ENCODE measurements around the gene PAPLN. TPM values are rescaled to one million over a fixed set of nuclear protein-coding genes. Genes with fewer than 3 reads are reported as not detected.
A peak's percentile ranks its signal among the peaks of the same experiment; 100 is the strongest.
"Not testable (repeated sequence)": the region's sequence is repeated elsewhere in the genome, so short reads cannot be mapped to it uniquely, and the experiment has no call there.

The PAPLN gene
- total RNA-seq, 1 donor from 2014 or later: 58.0 TPM

DNA sequence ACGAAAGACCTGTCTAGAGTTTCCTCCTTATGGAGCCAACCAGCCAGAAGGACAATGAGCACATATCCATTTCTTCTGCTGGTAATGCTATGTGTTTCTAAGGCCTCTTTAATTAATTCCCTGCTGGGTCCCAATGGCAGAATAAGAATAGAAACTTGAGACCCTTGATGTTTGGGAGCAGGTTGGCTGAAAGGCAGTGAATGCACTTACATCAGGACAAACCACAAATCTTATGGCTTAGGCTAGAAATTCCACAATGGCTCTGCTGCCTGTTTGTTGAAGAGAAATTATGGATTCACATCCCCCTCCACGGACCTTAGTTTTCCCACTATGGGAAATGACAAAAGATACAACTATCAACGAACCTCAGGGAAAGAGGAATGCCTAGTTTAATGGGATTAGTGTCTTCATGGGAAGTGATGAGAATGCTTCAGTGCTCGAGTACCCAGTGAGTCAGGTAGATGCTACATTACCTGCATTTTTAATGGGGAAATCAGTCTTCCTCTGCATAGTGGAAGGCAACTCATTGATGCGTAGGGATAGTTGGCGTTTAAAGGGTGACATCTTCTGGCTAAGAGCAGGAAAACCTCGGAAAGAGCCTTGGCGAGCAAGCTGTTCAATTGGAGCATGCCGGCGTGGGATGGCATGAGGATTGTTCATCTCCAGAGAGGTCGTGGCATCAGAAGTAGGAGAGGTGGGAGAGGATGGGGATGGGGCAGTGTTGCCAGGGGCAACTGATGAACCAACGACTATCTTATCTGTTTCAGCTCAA lies 46.5 kb downstream of the PAPLN start:
- no peak for DNase-seq (ENCODE audit: extremely low read depth, low read depth, low spot score)

DNA sequence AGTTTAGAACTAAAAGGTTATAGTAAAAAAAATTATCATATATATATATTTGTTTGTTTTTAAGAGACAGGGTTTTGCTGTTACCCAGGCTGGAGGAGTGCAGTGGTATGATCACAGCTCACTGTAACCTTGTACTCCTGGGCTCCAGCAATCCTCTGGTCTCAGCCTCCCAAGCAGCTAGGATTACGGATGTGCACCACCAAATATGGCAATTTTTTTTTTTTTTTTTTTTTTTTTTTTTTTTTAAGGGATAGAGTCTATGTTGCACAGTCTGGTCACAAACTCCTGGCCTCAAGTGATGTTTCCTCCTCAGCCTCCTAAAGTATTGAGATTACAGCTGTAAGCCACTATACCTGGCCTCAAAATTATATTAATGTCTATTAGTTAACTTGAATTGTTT lies 48.7 kb downstream of the PAPLN start:
- DNase-seq (ENCODE audit: extremely low read depth, low read depth, low spot score): no peak

DNA sequence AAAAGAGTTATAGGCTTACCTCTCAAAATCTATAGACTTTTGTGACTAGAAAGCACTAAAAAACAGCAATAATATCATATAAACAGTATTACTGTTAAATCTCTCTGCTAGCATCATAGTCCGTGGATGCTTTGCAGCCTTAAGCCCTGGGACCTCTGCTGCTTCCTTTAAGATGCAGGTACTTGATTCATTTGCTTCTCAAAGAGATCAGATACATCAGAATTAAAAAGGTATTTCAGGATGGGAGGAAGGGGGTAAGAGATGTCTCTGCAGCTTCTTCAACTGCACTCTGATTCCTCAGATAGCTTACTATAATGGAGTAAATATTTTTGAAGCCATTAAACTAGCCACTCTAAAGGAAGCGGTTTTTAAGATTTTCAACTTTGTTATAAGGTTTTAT lies 49.3 kb downstream of the PAPLN start:
- DNase-seq (ENCODE audit: extremely low read depth, low read depth, low spot score): no peak

- no peak for DNase-seq (ENCODE audit: extremely low read depth, low read depth, low spot score)
These were observed 49.8 kb downstream of the PAPLN start for GRCh38 chr14:73287071-73287470.

DNA sequence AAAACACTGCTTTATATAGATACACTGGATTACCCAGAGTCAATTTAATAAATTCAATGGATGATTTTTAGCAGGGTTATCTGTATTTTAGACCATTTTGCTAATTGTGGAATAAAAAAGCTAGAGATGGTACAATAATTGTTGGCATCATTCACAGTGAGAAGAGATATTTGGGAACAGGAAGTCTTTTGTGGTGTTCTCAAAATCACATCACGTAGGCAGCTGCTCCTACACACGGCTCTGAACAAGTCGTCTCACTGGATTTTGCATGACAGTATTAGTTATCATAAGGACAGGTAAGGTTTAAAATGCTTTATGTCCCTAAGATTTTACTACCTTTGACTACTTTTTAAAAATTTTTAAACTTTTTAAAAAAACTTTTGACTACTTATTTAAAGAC lies 52.0 kb downstream of the PAPLN start:
- DNase-seq (ENCODE audit: extremely low read depth, low read depth, low spot score): no peak

DNA sequence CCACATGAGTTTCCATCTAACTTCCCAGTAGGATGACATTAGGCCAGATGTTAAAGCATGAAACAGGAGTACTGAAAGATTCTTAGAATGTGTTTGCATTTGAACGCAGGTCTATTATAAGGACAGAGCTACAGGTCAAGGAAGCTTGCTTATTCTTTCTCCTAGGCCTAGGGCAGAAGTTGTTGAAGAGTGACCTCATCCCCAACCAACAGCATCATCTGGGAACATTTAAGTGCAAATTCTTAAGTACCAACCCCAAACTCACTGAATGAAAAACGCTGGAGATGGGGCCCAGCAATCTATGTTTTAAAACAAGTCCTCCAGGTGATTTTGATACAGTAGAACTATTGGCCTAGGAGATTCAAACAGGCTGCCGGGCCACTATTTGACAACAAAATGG lies 52.4 kb downstream of the PAPLN start:
- no peak for DNase-seq (ENCODE audit: extremely low read depth, low read depth, low spot score)

DNA sequence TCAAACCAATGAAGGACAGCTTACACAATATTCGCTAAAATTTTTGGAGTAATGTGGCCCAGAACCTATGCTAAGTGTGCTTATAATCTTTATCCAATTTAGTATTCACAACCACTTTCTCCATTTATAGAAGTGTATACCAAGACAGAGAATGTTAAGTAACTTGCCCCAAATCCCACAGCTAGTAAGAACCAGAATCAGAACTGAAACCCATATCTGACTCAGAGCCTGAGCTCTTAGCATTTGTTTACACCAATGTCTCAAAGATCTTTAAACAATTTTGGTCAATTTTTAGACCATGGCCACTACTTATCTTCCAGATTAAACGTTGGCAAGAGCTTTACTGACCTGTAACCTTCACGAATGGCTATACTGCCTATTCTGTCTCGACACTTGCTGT lies 53.0 kb downstream of the PAPLN start:
- DNase-seq (ENCODE audit: extremely low read depth, low read depth, low spot score): no peak

DNA sequence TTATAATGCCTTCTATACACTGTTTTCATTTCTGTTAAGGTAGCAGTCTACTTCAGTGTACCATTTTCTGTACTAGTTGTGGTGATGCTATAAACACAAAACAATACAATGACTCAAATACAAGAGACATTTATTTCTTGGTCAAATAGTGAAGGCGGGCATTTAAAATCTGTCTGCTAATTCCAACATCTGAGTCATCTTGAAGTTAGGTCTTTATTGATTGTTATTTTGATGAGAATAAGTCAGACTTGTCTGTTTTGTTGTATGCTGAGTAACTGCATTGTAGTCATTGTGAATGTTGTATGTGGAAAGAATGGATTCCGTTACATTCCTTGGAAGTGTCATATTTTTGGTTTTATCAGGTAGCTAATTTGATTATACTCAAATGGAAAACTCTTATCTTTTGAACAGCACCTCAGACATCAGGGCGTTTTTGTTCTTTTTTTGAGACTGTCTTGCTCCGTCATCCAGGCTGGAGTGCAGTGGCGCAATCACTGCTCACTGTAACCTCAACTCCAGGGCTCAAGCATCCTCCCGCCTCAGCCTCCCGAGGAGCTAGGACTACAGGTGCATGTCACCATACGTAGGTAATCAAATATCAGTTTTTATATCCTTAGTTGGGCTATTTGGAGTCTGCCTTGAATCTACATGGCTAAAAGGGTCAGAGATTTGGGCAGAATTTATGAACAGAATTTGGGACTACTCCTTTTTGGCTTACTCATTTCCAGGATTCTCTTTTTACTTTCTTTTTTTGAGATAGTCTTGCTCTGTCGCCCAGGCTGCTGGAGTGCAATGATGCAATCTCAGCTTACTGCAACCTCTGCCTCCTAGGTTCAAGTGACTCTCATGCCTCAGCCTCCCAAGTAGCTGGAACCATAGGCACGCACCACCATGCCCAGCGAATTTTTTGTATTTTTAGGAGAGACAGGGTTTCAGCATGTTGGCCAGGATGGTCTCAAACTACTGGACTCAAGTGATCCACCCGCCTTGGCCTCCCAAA lies 56.8 kb downstream of the PAPLN start:
- DNase-seq (ENCODE audit: extremely low read depth, low read depth, low spot score): no peak

- peak; percentile 48 for DNase-seq (ENCODE audit: extremely low read depth, low read depth, low spot score)
These were observed 58.0 kb downstream of the PAPLN start for GRCh38 chr14:73295198-73295796.

DNA sequence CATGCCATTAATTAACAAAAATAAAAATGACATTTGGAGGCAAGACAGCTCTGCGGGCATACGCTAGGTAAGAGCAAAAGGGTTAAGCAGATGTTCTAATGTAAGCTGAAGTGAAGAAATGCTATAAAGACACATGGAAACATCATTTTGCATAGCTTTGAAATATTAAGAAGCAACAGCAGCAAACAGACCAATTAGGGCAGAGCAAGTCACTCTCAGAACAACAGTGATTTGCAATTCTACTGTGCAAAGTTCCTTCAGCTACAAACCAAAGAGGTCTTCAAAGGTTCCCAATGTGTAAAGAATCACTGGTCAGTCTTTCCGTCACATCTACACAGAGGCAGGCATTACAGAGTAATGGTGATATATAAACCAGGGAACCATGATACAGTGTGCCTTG lies 68.2 kb downstream of the PAPLN start:
- DNase-seq (ENCODE audit: extremely low read depth, low read depth, low spot score): no peak

DNA sequence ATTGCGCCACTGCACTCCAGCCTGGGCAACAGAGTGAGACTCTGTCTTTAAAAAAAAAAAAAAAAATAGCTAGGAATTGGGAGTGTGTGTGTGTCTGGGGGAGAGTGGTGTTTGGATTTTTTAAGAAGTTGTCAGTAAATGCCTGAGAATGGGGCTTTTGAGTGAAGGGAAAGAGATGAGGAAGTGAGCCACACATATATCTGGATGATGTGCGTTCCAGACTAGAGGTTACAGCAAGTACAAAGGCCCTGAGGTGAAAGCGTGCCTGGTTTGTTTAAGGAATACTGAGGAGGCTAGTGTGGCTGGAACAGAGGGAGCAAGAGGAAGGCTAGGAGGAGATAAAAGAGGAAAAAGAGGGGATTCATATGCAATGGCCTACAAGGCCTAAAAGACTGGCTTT lies 70.0 kb downstream of the PAPLN start:
- no peak for DNase-seq (ENCODE audit: extremely low read depth, low read depth, low spot score)

GRCh38 chr14:73309207-73309606 lies 71.9 kb downstream of the PAPLN start:
- not testable (repeated sequence) for DNase-seq (ENCODE audit: extremely low read depth, low read depth, low spot score)

DNA sequence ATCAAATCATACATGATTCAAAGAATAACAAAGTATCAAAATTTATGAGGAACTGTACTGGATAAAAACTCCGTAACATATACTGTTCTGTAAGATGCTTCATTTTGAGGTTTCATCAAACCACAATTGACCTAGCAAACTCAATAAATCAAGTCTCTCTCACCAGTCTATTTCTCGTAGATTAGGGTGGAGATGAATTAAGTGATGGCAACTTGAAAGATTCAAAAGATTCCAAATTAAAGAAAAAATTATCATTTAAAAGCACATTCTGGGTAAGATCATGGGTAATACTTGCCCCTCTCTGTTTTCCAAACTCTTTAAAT lies 74.4 kb downstream of the PAPLN start:
- DNase-seq (ENCODE audit: extremely low read depth, low read depth, low spot score): no peak

DNA sequence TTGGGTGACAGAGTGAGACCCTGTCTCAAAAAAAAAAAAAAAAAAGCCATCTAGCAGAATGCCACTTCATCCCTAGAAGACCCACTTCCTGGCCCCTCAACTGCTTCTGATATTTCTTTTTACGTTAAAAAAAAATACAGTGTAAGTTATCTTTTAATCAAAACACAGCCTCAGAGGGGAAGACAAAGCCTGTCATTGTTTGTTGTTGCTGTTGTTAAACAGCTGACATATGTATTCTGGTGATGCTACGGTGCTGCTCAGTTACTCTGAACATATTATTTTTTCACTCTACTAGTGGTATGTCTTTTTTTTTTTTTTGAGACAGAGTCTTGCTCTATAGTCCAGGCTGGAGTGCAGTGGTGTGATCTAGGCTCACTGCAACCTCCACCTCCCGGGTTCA lies 75.4 kb downstream of the PAPLN start:
- no peak for DNase-seq (ENCODE audit: extremely low read depth, low read depth, low spot score)

- DNase-seq (ENCODE audit: extremely low read depth, low read depth, low spot score): no peak
These were observed 75.8 kb downstream of the PAPLN start for GRCh38 chr14:73313151-73313550.

GRCh38 chr14:73323896-73324399 lies 86.6 kb downstream of the PAPLN start:
- no peak for DNase-seq (ENCODE audit: extremely low read depth, low read depth, low spot score)

Other genes starting within 250 kb of the PAPLN start
- gene ZFYVE1, start 210.4 kb upstream of the PAPLN start, total RNA-seq: 28.5 and 34.6 TPM in 2 replicates
- gene RBM25, start 179.0 kb upstream of the PAPLN start, total RNA-seq: 27.5 and 41.2 TPM in 2 replicates
- 43.0 and 51.5 TPM in 2 replicates for gene PSEN1, start 101.0 kb upstream of the PAPLN start, total RNA-seq
- gene NUMB, start 221.0 kb downstream of the PAPLN start, total RNA-seq: 72.4 and 77.6 TPM in 2 replicates

All from glomerular endothelial cell (primary cell).